NCI-H1105 (cell line): ENCODE data around the gene PKHD1.

Source experiments
- DNase-seq: peaks from one replicate; lab custom pipeline; 2025; lab: John Stamatoyannopoulos, UW

PKHD1 gene

GRCh38 chr6:52087498-52087999 lies at the start of gene PKHD1:
PKHD1 (minus strand) TSS chr6:52087613; CDS start chr6:52084933, 2,680 bp downstream.
- no peak for DNase-seq

GRCh38 chr6:52136934-52137467 lies 49.6 kb upstream of the PKHD1 start:
- DNase-seq = no peak

GRCh38 chr6:52136055-52136454 lies 48.6 kb upstream of the PKHD1 start:
- no peak for DNase-seq

- no peak for DNase-seq
Observed at GRCh38 chr6:52135217-52135616, 47.8 kb upstream of the PKHD1 start.

- DNase-seq = no peak
Observed at GRCh38 chr6:52134011-52134410, 46.6 kb upstream of the PKHD1 start.

GRCh38 chr6:52133324-52133723 lies 45.9 kb upstream of the PKHD1 start:
- no peak for DNase-seq

- no peak for DNase-seq
Observed at GRCh38 chr6:52132292-52132691, 44.9 kb upstream of the PKHD1 start.

- DNase-seq = no peak
Observed at GRCh38 chr6:52130440-52130839, 43.0 kb upstream of the PKHD1 start.

- no peak for DNase-seq
Observed at GRCh38 chr6:52127957-52128356, 40.5 kb upstream of the PKHD1 start.

- no peak for DNase-seq
Observed at GRCh38 chr6:52126231-52126630, 38.8 kb upstream of the PKHD1 start.

- DNase-seq = no peak
Observed at GRCh38 chr6:52125572-52125971, 38.2 kb upstream of the PKHD1 start.

GRCh38 chr6:52125139-52125538 lies 37.7 kb upstream of the PKHD1 start:
- DNase-seq = no peak

GRCh38 chr6:52124126-52125121 lies 37.0 kb upstream of the PKHD1 start:
- no peak for DNase-seq

GRCh38 chr6:52123251-52123650 lies 35.8 kb upstream of the PKHD1 start:
- DNase-seq = no peak

GRCh38 chr6:52117352-52117751 lies 29.9 kb upstream of the PKHD1 start:
- DNase-seq = no peak

GRCh38 chr6:52116605-52116948 lies 29.2 kb upstream of the PKHD1 start:
- DNase-seq = no peak

- peak; percentile 32 for DNase-seq
Observed at GRCh38 chr6:52115891-52116604, 28.6 kb upstream of the PKHD1 start.

- DNase-seq = no peak
Observed at GRCh38 chr6:52115145-52115741, 27.8 kb upstream of the PKHD1 start.

GRCh38 chr6:52109171-52109571 lies 21.8 kb upstream of the PKHD1 start:
- no peak for DNase-seq

- peak; percentile 2 for DNase-seq
Observed at GRCh38 chr6:52108128-52108527, 20.7 kb upstream of the PKHD1 start.

GRCh38 chr6:52106994-52107393 lies 19.6 kb upstream of the PKHD1 start:
- no peak for DNase-seq

GRCh38 chr6:52104979-52105378 lies 17.6 kb upstream of the PKHD1 start:
- no peak for DNase-seq
